WI38 (cell line): ENCODE results near the gene NT5DC1.
A peak's percentile ranks its signal among the peaks of the same experiment; 100 is the strongest.

Experiments used
- H3K4me3 ChIP-seq: 2 replicates; pipeline ENCODE4 v1.5.1; 2011; ENCODE audit warnings: low read depth, mild to moderate bottlenecking, control low read depth, low read length
- TF ChIP-seq, protein P1 (sequence below): IDR thresholded peaks from 2 replicates; pipeline ENCODE4 v1.5.1; 2012; ENCODE audit warnings: low read depth, mild to moderate bottlenecking, control low read depth, low read length

Gene NT5DC1

DNA sequence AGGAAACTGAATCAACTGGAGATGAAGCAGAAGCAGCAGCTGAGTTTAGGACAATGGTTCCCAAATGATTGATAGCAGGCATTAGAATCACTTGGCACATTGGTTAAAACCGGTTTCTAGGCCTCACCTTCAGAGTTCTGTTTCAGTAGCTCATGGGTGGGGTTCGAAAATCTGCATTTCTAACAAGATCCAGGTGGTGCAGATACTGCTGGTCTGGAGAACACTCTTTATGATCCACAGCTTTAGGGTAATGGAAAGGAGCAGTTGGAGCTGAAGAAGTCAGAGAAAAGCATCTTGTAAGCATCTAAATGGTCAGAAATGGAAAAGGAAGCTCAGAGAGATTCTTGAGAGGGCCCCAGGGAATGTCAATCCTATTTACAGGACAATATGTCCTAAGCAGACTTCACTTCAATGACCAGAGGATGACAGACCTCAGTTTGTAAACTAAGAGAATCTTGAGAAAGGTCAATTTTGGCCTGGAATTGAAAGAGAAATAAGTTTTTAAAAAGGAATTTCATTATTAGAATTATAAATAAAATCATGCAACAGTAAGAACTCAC, 170.6 kb downstream of the NT5DC1 start:
- no peak overlapping the region for H3K4me3 ChIP-seq
- TF ChIP-seq, protein P1, sequence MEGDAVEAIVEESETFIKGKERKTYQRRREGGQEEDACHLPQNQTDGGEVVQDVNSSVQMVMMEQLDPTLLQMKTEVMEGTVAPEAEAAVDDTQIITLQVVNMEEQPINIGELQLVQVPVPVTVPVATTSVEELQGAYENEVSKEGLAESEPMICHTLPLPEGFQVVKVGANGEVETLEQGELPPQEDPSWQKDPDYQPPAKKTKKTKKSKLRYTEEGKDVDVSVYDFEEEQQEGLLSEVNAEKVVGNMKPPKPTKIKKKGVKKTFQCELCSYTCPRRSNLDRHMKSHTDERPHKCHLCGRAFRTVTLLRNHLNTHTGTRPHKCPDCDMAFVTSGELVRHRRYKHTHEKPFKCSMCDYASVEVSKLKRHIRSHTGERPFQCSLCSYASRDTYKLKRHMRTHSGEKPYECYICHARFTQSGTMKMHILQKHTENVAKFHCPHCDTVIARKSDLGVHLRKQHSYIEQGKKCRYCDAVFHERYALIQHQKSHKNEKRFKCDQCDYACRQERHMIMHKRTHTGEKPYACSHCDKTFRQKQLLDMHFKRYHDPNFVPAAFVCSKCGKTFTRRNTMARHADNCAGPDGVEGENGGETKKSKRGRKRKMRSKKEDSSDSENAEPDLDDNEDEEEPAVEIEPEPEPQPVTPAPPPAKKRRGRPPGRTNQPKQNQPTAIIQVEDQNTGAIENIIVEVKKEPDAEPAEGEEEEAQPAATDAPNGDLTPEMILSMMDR, result no peak

DNA sequence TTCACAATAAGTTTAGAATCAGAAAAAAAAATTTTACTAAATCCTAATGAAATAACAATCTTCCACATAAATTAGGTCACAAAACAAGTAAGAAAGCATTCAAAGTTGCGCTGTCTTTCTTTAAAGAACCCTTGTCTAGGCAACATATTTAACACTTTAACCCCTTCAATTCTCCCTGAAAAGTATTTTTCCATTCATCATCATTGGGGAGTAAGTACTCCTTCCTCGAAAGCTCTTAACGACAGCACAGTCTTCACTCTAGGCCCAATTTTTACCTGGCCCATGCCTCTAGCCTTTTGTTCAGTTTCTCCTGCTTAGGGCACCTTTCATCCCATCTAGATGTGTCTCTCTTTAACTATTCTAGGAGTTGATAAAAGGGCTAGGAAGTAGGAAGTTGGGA, 176.5 kb downstream of the NT5DC1 start:
- TF ChIP-seq, protein P1, result no peak
- H3K4me3 ChIP-seq, result peak overlapping the region; percentile 93

DNA sequence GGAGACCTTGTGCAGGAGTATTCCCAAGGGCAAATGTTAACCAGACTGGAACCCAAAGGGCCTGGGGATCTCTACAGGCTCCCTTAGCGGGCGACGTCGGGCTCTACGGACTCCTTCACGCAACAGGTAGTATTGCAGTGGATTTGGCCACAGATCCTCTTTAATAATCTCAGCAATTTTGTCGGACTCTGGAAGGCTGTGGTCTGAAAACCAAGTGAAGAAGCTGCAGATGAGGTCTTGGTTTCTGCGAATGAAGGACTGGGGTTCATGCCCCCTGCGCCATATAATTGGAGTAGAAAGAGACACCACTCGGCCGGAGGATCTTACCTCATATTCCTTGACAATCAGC, 177.8 kb downstream of the NT5DC1 start:
- peak overlapping the region; percentile 93 for H3K4me3 ChIP-seq
- TF ChIP-seq, protein P1, result no peak

DNA sequence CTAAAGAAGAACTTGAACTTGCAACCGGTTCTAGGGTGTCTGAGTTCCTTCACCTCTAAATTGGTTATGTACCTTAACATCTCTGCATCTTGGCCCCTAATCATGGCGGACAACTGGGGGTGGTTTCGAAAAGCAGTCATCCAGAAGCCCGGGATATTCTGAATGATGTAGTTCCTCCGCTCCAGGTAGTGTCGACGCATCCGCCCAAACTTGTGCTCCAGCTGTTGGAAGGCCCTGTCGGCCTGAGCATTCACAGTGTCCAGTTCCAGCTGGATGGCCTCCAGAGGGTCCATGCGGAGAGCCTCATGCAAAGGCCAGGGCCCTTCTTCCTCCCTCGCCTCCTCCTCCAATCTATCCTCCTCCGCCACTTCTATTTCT, 178.2 kb downstream of the NT5DC1 start:
- TF ChIP-seq, protein P1, result no peak
- H3K4me3 ChIP-seq, result peak overlapping the region; percentile 93

DNA sequence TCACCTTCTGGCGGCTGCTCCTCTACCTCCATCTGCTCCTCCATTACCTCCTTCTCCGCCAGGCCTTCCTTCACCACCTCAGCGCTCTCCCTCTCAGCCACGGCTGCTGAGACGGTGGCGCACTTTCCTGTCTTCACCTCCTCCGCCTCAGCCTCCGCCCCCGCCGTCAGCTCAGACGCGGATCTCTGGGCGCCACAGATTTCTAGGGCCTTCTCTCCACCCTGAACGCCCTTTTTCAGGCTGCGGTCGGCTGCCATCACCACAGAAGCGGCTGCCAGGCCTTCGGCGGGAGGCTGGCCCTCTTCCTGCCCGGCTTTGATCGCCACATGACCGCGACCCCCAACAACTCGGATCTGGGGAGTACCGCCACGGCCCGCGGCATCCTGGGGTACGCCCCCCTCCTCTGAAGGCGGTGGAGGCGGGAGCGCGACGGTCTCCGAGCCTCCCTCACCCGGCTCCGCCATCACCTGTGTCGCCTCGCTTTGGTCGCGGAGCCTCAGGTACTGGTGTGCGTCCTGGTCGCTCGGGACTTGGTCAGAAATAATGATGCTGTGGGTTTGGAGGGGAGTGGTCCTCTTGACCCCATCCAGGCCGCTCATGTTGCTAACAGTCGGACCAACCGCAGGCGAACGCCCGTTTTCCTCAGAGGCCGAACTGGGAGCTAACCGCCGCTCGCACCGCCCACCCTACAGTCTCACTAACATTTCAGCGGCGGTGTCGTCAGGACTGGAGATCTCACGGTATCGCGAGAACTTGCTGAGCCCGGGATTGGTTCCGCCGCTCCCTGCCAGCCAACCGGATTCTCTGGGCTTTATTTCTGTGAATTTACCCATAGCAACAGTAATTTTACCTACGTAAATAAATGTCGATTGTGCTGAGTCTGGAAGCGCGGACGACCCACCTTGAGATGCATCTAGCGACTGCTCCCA, 178.8 kb downstream of the NT5DC1 start, which contains the start of gene TSPYL1:
Gene TSPYL1 (minus strand): TSS at position 699 of the 929 bp plus-strand sequence. CDS start 100 bp downstream, at position 599.
- peak within 1 kb of the TSS; percentile 93 for H3K4me3 ChIP-seq
- TF ChIP-seq, protein P1, result no peak

DNA sequence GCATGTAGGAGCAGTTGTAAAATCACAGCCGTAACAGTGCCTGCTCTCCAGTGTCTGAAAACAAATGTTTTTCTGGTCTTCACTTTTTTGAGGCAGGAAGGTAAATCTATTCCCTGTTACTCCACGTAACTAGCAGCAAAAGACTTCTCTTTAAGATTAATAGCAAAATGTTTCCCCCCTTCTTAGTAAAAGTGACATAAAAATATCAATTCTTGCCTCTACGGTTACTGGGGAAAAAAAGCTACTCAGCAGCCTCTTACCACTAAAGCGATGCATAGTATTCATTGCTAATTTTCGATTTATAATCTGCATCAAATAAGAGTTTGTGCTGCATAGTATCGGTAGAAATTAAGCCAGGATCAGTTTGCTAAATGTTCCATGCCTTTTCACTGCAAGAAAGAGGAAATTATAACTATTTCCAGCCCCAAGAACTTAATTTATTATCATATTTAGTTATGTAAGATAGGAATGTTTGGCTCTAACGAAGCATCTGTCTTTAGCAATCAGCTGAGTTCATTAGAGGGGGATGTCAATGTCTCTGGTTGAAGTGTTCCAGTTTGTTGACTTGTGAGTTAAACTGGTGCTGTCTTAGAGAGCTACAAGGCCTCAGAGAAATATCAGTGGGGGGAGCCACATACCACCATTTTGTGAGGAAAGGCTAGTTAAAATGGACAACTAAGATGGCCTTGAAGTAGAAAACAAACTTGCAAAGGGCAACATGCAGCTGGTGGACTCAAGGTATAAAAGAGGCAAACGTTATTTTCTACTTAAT, 179.7 kb downstream of the NT5DC1 start:
- TF ChIP-seq, protein P1, result no peak
- peak overlapping the region; percentile 93 for H3K4me3 ChIP-seq
